Activated T-helper 1 cell treated with anti-CD3 and anti-CD28 coated beads, Interleukin-12 subunit alpha, Interleukin-12 subunit beta, Interleukin-2, Interleukin-4 antibody, amounts not matched to agents 30 ng/mL and 10 ng/mL and 1 ng/mL, durations not matched to agents 14 hours and 24 hours and 36 hours (primary cell): Measurements from ENCODE around the gene ARL13A. TPM values are rescaled to one million over a fixed set of nuclear protein-coding genes. Genes with fewer than 3 reads are reported as not detected.

ENCODE experiments used
- DNase-seq: peaks from one replicate; pipeline ENCODE4 v3.0.0; 2021; ENCODE audit warnings: low spot score
- H3K27ac Mint-ChIP-seq: one replicate; pipeline ENCODE4 v1.8.0; 2021; ENCODE audit warnings: mild to moderate bottlenecking, mixed read lengths
- H3K27me3 Mint-ChIP-seq: one replicate; pipeline ENCODE4 v1.8.0; 2022; ENCODE audit warnings: mild to moderate bottlenecking, moderate library complexity, mixed read lengths; ENCODE audit not compliant: insufficient read depth
- H3K36me3 Mint-ChIP-seq: one replicate; pipeline ENCODE4 v1.8.0; 2021; ENCODE audit warnings: low read depth, mixed read lengths
- H3K4me1 Mint-ChIP-seq: one replicate; pipeline ENCODE4 v1.8.0; 2021; ENCODE audit warnings: low read depth, mixed read lengths
- H3K4me3 Mint-ChIP-seq: one replicate; pipeline ENCODE4 v1.8.0; 2021; ENCODE audit warnings: mild to moderate bottlenecking, moderate library complexity, mixed read lengths
- H3K9me3 Mint-ChIP-seq: one replicate; pipeline ENCODE4 v1.8.0; 2021; ENCODE audit warnings: mixed read lengths
- intact Hi-C: fragments of 100-400 bp; cut with micrococcal nuclease; formaldehyde crosslinking; loops from one replicate; pipeline ENCODE4 v1.15.1; 2024
- total RNA-seq: library from RNA; stranded (reverse); gene quantifications from 2 replicates; pipeline ENCODE4 v1.2.3, GENCODE V29; 2022

Gene ARL13A
- not detected in 2 replicates for total RNA-seq

GRCh38 chrX:100969408-100969807 is at the start of gene ARL13A:
ARL13A (plus strand) TSS chrX:100969708; CDS start chrX:100973690, 3,982 bp downstream.
- H3K9me3 Mint-ChIP-seq, result no peaks in the 10 kb centered on the region
- H3K27me3 Mint-ChIP-seq, result no peaks in the 10 kb centered on the region
- no peak within 1 kb of the TSS for H3K27ac Mint-ChIP-seq
- no peaks in the 10 kb centered on the region for H3K4me1 Mint-ChIP-seq
- H3K4me3 Mint-ChIP-seq, result no peak within 1 kb of the TSS
- no peak for DNase-seq
- H3K36me3 Mint-ChIP-seq, result no peaks in the 10 kb centered on the region
- intact Hi-C loops, result no loop called here

- intact Hi-C loops, result no loop called here
- H3K9me3 Mint-ChIP-seq, result no peaks in the 10 kb centered on the region
- no peaks in the 10 kb centered on the region for H3K27me3 Mint-ChIP-seq
- H3K27ac Mint-ChIP-seq, result no peak overlapping the region
- no peak for DNase-seq
- H3K36me3 Mint-ChIP-seq, result no peaks in the 10 kb centered on the region
- peaks cover 1% of the 10 kb centered on the region for H3K4me1 Mint-ChIP-seq
- no peak overlapping the region for H3K4me3 Mint-ChIP-seq
Observed at GRCh38 chrX:100924375-100924774, 45.1 kb upstream of the ARL13A start.

GRCh38 chrX:100926453-100926852 is 43.1 kb upstream of the ARL13A start:
- Mint-ChIP-seq H3K36me3 (peaks cover 4% of the 10 kb centered on the region), H3K27ac (no peak overlapping the region), H3K27me3 (no peaks in the 10 kb centered on the region), H3K9me3 (peaks cover 4% of the 10 kb centered on the region), H3K4me3 (no peak overlapping the region), H3K4me1 (peaks cover 12% of the 10 kb centered on the region)
- no peak for DNase-seq
- intact Hi-C loops, result loop anchor here (5.0 kb wide), 1 partner anchor 481 kb away; the partner anchor contains the start of genes GLA and HNRNPH2

- DNase-seq, result peak; percentile 5
- Mint-ChIP-seq H3K27ac (peak within 1 kb of the TSS; percentile 34), H3K36me3 (peaks cover 5% of the 10 kb centered on the region), H3K4me1 (peaks cover 22% of the 10 kb centered on the region), H3K9me3 (peaks cover 7% of the 10 kb centered on the region), H3K27me3 (no peaks in the 10 kb centered on the region), H3K4me3 (peak within 1 kb of the TSS; percentile 85)
- intact Hi-C loops, result loop anchor here (1.0 to 5.0 kb wide), 4 partner anchors 65 to 478 kb away; partner anchors contain the start of genes CENPI, GLA and HNRNPH2
Observed at GRCh38 chrX:100928660-100929613, 40.6 kb upstream of the ARL13A start, which contains the start of gene XKRX. XKRX (minus strand) TSS chrX:100928917; CDS start chrX:100928304, 613 bp downstream.

GRCh38 chrX:100931218-100931924 is 38.1 kb upstream of the ARL13A start:
- Mint-ChIP-seq H3K36me3 (peaks cover 5% of the 10 kb centered on the region), H3K27me3 (no peaks in the 10 kb centered on the region), H3K27ac (peak overlapping the region; percentile 90)

GRCh38 chrX:100931925-100932285 is 37.6 kb upstream of the ARL13A start:
- Mint-ChIP-seq H3K4me3 (no peak overlapping the region), H3K9me3 (peaks cover 7% of the 10 kb centered on the region), H3K4me1 (peaks cover 22% of the 10 kb centered on the region), H3K36me3 (peaks cover 5% of the 10 kb centered on the region), H3K27me3 (no peaks in the 10 kb centered on the region), H3K27ac (peak overlapping the region; percentile 62)
- intact Hi-C loops, result loop anchor here (1.0 to 2.0 kb wide), 2 partner anchors 102 to 111 kb away; partner anchors contain the start of gene CSTF2
- no peak for DNase-seq

More at GRCh38 chrX:100931218-100931924, 38.1 kb upstream of the ARL13A start:
- Mint-ChIP-seq H3K4me3 (peak overlapping the region; percentile 6), H3K4me1 (peaks cover 22% of the 10 kb centered on the region), H3K9me3 (peaks cover 7% of the 10 kb centered on the region)
- intact Hi-C loops, result loop anchor here (1.0 to 2.0 kb wide), 2 partner anchors 101 to 111 kb away; partner anchors contain the start of gene CSTF2
- no peak for DNase-seq

GRCh38 chrX:100935767-100936166 is 33.7 kb upstream of the ARL13A start:
- peaks cover 15% of the 10 kb centered on the region for H3K4me1 Mint-ChIP-seq

GRCh38 chrX:100939333-100939732 is 30.2 kb upstream of the ARL13A start:
- Mint-ChIP-seq H3K4me1 (no peaks in the 10 kb centered on the region), H3K36me3 (no peaks in the 10 kb centered on the region), H3K9me3 (no peaks in the 10 kb centered on the region), H3K27ac (no peak overlapping the region), H3K27me3 (peaks cover 2% of the 10 kb centered on the region), H3K4me3 (no peak overlapping the region)
- no peak for DNase-seq
- intact Hi-C loops, result no loop called here

More at GRCh38 chrX:100935767-100936166, 33.7 kb upstream of the ARL13A start:
- intact Hi-C loops, result no loop called here
- H3K4me3 Mint-ChIP-seq, result no peak overlapping the region
- no peak overlapping the region for H3K27ac Mint-ChIP-seq
- H3K36me3 Mint-ChIP-seq, result peaks cover 5% of the 10 kb centered on the region
- peaks cover 7% of the 10 kb centered on the region for H3K9me3 Mint-ChIP-seq
- no peaks in the 10 kb centered on the region for H3K27me3 Mint-ChIP-seq
- no peak for DNase-seq

- peaks cover 2% of the 10 kb centered on the region for H3K27me3 Mint-ChIP-seq
Observed at GRCh38 chrX:100944601-100945000, 24.9 kb upstream of the ARL13A start.

GRCh38 chrX:100946299-100946927 is 23.1 kb upstream of the ARL13A start:
- intact Hi-C loops, result no loop called here
- peaks cover 2% of the 10 kb centered on the region for H3K27me3 Mint-ChIP-seq
- no peak for DNase-seq
- no peak overlapping the region for H3K4me3 Mint-ChIP-seq
- no peaks in the 10 kb centered on the region for H3K4me1 Mint-ChIP-seq
- no peaks in the 10 kb centered on the region for H3K9me3 Mint-ChIP-seq
- no peak overlapping the region for H3K27ac Mint-ChIP-seq
- H3K36me3 Mint-ChIP-seq, result no peaks in the 10 kb centered on the region

More at GRCh38 chrX:100944601-100945000, 24.9 kb upstream of the ARL13A start:
- H3K4me3 Mint-ChIP-seq, result no peak overlapping the region
- no peak for DNase-seq
- H3K4me1 Mint-ChIP-seq, result no peaks in the 10 kb centered on the region
- H3K9me3 Mint-ChIP-seq, result no peaks in the 10 kb centered on the region
- H3K27ac Mint-ChIP-seq, result no peak overlapping the region
- H3K36me3 Mint-ChIP-seq, result no peaks in the 10 kb centered on the region
- intact Hi-C loops, result no loop called here

GRCh38 chrX:100948557-100948956 is 21.0 kb upstream of the ARL13A start:
- DNase-seq, result no peak
- no peaks in the 10 kb centered on the region for H3K9me3 Mint-ChIP-seq
- peaks cover 2% of the 10 kb centered on the region for H3K27me3 Mint-ChIP-seq

GRCh38 chrX:100962811-100963210 is 6.7 kb upstream of the ARL13A start:
- Mint-ChIP-seq H3K36me3 (no peaks in the 10 kb centered on the region), H3K4me3 (no peak overlapping the region), H3K27me3 (no peaks in the 10 kb centered on the region), H3K4me1 (no peaks in the 10 kb centered on the region), H3K9me3 (no peaks in the 10 kb centered on the region), H3K27ac (no peak overlapping the region)
- intact Hi-C loops, result no loop called here
- no peak for DNase-seq

More at GRCh38 chrX:100948557-100948956, 21.0 kb upstream of the ARL13A start:
- Mint-ChIP-seq H3K27ac (no peak overlapping the region), H3K36me3 (no peaks in the 10 kb centered on the region), H3K4me3 (no peak overlapping the region), H3K4me1 (no peaks in the 10 kb centered on the region)
- intact Hi-C loops, result no loop called here
